GM10266 (cell line): ENCODE measurements around the gene EXD2.
A peak's percentile ranks its signal among the peaks of the same experiment; 100 is the strongest.

ENCODE experiments used
- DNase-seq: peaks from one replicate; pipeline ENCODE4 v3.0.0; 2012; ENCODE audit errors: extremely low spot score
- CTCF ChIP-seq: IDR thresholded peaks from 2 replicates; pipeline ENCODE4 v1.5.1; 2012; ENCODE audit warnings: mild to moderate bottlenecking, low read depth; ENCODE audit not compliant: control insufficient read depth, insufficient read depth; ENCODE audit errors: missing control alignments

Gene EXD2

DNA sequence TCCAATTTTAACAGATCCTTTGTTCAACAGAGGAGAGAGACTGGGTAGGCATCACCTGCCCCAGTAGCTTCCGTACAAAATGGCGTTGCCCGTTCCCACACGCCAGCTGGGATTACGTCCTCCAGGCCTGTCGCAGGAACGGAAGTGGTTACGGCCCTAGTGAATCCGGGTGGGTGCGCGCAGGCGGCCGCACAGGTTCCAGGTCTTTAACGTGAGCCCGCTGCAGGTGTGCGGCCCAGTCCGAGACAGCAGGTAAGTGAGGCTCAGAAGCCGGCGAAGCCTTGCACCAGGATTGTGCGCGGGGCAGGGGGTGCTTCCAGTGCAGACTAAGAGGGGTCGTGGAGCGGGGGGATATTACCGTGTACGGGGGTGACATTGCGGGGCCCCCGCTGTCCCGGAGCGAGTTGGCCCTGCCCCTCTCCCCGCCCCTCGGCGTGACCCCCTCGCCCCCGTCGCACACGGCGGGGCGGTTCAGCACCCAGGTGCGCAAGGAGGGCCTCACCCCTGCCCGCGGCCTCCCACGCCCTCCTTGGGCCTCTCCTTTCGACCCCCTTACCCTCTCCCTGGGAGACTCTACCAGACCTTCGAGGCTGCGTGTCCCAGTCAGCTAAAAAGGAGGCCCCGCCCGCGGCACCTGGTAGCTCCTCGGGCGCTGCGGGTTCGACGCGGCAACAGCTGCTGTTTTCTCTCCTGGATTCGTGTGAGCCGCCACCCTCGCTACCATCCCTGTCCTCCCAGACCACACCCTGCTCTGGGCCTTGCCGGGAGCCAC is at the start of gene EXD2:
Gene EXD2, plus strand, starts transcription at position 159 of the 772 bp plus-strand sequence. CDS start 17,973 bp downstream, outside the sequence.
- peak; percentile 85 for DNase-seq
- TF ChIP-seq CTCF = no peak

GRCh38 chr14:69141550-69141949 is 49.7 kb upstream of the EXD2 start:
- DNase-seq = no peak
- TF ChIP-seq CTCF = no peak

DNA sequence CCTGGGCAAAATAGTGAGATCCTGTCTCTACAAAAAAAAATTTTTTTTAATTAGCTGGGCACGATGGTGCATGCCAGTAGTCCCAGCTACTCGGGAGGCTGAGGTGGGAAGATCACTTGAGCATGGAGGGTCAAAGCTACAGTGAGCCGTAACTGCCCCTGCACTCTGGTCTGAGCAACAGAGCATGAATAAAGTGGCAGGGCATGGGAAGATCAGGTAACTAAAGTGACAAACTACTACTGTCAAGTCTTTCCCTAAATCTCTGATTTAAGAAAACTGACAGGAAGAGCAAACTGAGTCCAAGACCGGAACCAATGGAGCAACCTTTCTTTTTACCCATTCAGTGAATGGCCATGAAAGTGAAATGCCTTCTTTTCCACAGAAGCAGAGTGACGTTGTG is 49.2 kb upstream of the EXD2 start:
- no peak for TF ChIP-seq CTCF
- no peak for DNase-seq

DNA sequence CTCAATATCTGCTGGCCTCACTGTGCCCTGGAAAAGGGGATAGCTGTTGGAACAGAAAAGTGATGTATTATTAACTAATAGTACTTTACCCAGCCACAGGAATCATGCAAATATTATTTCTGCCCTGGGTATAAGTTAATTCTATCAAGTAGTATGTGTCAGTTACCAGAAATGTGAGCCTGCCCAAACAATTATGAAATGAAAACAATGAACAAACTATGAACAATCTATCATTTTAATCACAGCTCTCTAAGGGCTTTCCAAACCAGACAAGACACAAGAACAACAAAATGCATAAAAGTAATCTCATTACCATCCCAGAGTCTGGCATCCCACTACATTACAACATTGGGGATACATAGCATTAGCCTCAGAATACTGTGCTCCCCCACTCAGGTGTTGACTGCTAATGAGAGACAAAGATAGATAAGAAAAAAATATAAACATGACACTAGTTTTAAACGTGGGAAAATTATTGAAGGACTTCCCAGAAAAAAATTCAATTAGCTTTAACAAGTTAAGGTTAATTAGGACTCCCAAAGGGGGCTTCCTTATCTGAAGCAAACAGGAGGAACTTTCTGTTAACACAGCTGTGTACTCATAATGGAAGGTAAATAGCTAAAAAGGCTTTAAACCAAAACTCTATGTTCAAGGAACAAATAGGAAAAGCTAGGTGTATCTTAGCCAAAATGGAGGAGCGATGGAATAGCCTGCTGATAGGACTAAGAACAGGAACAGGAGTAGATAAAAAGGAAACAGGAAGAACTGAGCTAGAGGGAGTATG is 41.6 kb upstream of the EXD2 start:
- no peak for TF ChIP-seq CTCF
- no peak for DNase-seq

DNA sequence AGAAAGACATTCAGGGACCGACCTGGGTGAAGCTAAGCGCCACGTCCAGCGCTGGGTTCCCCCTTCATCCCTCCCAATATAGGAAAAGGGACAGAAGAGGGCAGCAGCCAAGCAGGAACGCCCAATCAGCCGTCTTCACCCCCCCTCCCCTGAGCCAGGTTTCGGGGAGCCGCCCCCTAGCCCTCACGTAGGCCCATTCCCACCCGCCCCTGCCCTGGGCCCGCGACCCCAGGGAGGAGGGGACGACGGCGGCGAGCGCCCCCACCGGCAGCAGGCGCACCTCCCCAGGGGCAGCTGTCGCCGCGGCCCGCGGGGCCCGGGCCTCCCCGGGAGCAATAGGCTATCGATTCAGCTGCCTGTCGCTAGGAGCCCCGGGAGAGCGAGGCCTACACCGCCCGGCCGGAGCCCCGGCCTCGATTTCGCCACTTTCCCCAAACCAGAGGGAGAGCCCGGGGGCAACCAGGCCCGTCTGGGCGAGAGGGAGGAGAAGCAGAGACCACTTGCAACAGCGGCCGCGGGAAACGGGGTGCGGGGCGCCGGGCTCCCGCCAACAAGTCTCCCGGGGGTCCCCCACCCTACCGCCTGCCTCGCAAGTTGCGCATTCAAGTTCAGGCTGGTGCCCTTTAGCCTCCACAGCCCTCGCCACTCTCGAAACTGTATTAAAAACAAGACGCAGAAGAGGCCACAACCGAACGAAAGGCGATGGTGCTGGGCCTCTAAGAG is 39.7 kb upstream of the EXD2 start:
- DNase-seq = peak; percentile 92
- TF ChIP-seq CTCF = peak; percentile 72

DNA sequence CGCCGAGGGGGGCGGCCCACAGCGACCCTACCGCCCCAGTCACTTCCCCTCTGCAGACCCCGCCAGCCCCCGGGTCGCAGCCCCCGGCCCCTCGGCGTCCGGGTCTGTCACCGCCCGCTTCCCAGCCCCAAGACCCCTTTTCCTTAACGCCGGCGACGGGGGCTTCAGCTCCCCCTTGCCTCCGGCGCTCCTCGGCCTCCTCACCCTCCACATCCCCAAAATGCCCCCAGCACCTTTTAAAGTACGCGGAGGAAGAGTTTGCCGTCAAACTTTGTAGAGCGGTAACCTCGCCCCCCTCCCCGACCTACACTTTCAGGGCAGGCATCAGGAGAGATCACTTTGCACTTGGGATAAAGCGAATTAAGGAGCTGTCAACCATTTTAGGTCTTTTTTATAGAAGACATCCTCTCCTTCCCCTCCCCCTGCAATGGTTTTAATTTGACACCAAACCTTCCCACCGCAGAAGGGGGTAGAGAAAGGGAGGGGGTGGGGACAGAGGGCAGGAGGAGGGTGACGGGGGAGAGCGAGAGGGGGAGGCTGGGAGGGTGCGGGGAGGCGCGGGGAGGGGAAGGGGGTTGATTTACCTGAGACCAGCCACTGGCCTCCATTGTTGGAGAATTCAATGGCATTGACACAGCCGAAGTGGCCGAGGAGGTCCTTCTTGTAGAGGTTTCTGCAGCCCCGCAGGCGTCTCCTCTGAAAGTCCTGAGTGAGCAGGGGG is 39.0 kb upstream of the EXD2 start:
- no peak for TF ChIP-seq CTCF
- peak; percentile 56 for DNase-seq
